Caco-2 (cell line): ENCODE measurements around the gene MACROD2. TPM values are rescaled to one million over a fixed set of nuclear protein-coding genes. Genes with fewer than 3 reads are reported as not detected.

Experiments
- BruUV-seq: library from RNA; stranded (reverse); fragments of 400-500 nt; replicated peaks from 2 replicates; lab custom pipeline; 2021; lab: Mats Ljungman, UMichigan
- CTCF ChIA-PET: fragments of 300-600 bp; sonication (Branson Sonifier 250); formaldehyde crosslinking; loops from one replicate; lab custom pipeline; 2022; ENCODE audit warnings: antibody characterized with exemption; lab: Charles Lee
- POLR2A ChIA-PET: fragments of 300-600 bp; sonication (Branson Sonifier 250); formaldehyde crosslinking; loops from one replicate; lab custom pipeline; 2022; ENCODE audit warnings: antibody characterized with exemption; lab: Charles Lee
- DNase-seq, 2 experiments: peaks; one replicate each; pipeline versions ENCODE4 v3.0.0 to v3.0.0-alpha.2; 2020 to 2022
- H3K27me3 ChIP-seq: replicated peaks from 2 replicates; pipeline ENCODE4 v1.6.0; 2011; ENCODE audit warnings: low read length; ENCODE audit not compliant: control insufficient read depth, insufficient read depth
- H3K36me3 ChIP-seq: 2 replicates; pipeline ENCODE4 v1.5.1; 2011; ENCODE audit warnings: low read length; ENCODE audit not compliant: control insufficient read depth, insufficient read depth
- H3K4me1 ChIP-seq: fragments of 250-450 bp; sonication (Bioruptor Pico); 2 replicates; pipeline ENCODE4 v1.5.1; 2020; ENCODE audit warnings: mild to moderate bottlenecking
- H3K4me3 ChIP-seq: 2 replicates; pipeline ENCODE4 v1.5.1; 2011; ENCODE audit warnings: low read depth, mild to moderate bottlenecking, control low read depth, low read length
- H3K9me3 ChIP-seq: fragments of 250-450 bp; sonication (Bioruptor Pico); 2 replicates; pipeline ENCODE4 v1.5.1; 2020; ENCODE audit warnings: mild to moderate bottlenecking, moderate library complexity
- H3K27ac Mint-ChIP-seq: one replicate; pipeline ENCODE4 v1.8.0; 2022; ENCODE audit warnings: mixed read lengths; ENCODE audit not compliant: unreplicated experiment
- H3K27me3 Mint-ChIP-seq: one replicate; pipeline ENCODE4 v1.8.0; 2022; ENCODE audit warnings: mixed read lengths; ENCODE audit not compliant: insufficient read depth, unreplicated experiment
- H3K36me3 Mint-ChIP-seq: one replicate; pipeline ENCODE4 v1.8.0; 2022; ENCODE audit warnings: mild to moderate bottlenecking, mixed read lengths; ENCODE audit not compliant: insufficient read depth, unreplicated experiment
- H3K4me1 Mint-ChIP-seq: one replicate; pipeline ENCODE4 v1.8.0; 2022; ENCODE audit warnings: low read depth, mixed read lengths; ENCODE audit not compliant: unreplicated experiment
- H3K4me3 Mint-ChIP-seq: one replicate; pipeline ENCODE4 v1.8.0; 2022; ENCODE audit warnings: mild to moderate bottlenecking, moderate library complexity, mixed read lengths; ENCODE audit not compliant: unreplicated experiment
- H3K9me3 Mint-ChIP-seq: one replicate; pipeline ENCODE4 v1.8.0; 2022; ENCODE audit warnings: mixed read lengths; ENCODE audit not compliant: unreplicated experiment
- CTCF ChIP-seq, 2 experiments: fragments of 200-600 bp in 1 of 2; IDR thresholded peaks; 1 replicate in 1 of 2; 2 replicates in 1 of 2; pipeline versions ENCODE4 v1.5.1 to v1.8.0; 2011 to 2022; ENCODE audit warnings: antibody characterized with exemption in 1 of 2, control low read depth in 1 of 2, inconsistent platforms in 1 of 2, low read depth in 1 of 2, low read length in 1 of 2, mild to moderate bottlenecking in 1 of 2, moderate library complexity in 1 of 2; ENCODE audit not compliant: insufficient read depth in 1 of 2, severe bottlenecking in 1 of 2, unreplicated experiment in 1 of 2
- intact Hi-C: fragments of 100-400 bp; cut with micrococcal nuclease; formaldehyde crosslinking; loops from one replicate; pipeline ENCODE4 v1.10.0; 2022; ENCODE audit not compliant: unreplicated experiment
- total RNA-seq: library from RNA; stranded (reverse); gene quantifications from 2 replicates; pipeline ENCODE4 v1.2.3, GENCODE V29; 2022

The MACROD2 gene
- total RNA-seq, 1 experiment from 2014 or later, result 6.4 TPM

- no peaks in the 10 kb centered on the region for H3K27me3 Mint-ChIP-seq
- H3K4me3 Mint-ChIP-seq, result peak overlapping the region; percentile 28
- no TSS peak for BruUV-seq
- H3K4me3 ChIP-seq, result no peak overlapping the region
- POLR2A ChIA-PET, result no interaction called here
- H3K27me3 ChIP-seq, result no peaks in the 10 kb centered on the region
- H3K27ac Mint-ChIP-seq, result peak overlapping the region; percentile 58
- H3K4me1 Mint-ChIP-seq, result peaks cover 48% of the 10 kb centered on the region
- no peaks in the 10 kb centered on the region for H3K36me3 ChIP-seq
- H3K9me3 ChIP-seq, result no peaks in the 10 kb centered on the region
- CTCF ChIA-PET, result no interaction called here
- DNase-seq, result no peak
- peaks cover 7% of the 10 kb centered on the region for H3K36me3 Mint-ChIP-seq
- no peak for TF ChIP-seq CTCF (IDR thresholded peaks at IDR 0.05; ENCODE audit: insufficient read depth in 1 of 2, low read depth in 1 of 2, low read length in 1 of 2, severe bottlenecking in 1 of 2, unreplicated experiment in 1 of 2)
- H3K4me1 ChIP-seq, result peaks cover 59% of the 10 kb centered on the region
- intact Hi-C loops, result loop anchor here (5.0 kb wide), 1 partner anchor 509 kb away; no protein-coding TSS in a partner anchor
- peaks cover 28% of the 10 kb centered on the region for H3K9me3 Mint-ChIP-seq
Measured at GRCh38 chr20:15496501-15497039, 1501.3 kb downstream of the MACROD2 start.

GRCh38 chr20:15498926-15499325, 1503.6 kb downstream of the MACROD2 start:
- TF ChIP-seq CTCF (IDR thresholded peaks at IDR 0.05; ENCODE audit: insufficient read depth in 1 of 2, low read depth in 1 of 2, low read length in 1 of 2, severe bottlenecking in 1 of 2, unreplicated experiment in 1 of 2), result no peak
- POLR2A ChIA-PET, result interaction anchor here (0.6 to 1.2 kb wide), 2 partner anchors 11 to 201 kb away, joined by 4 to 6 read pairs; no protein-coding TSS in a partner anchor
- peaks cover 55% of the 10 kb centered on the region for H3K4me1 Mint-ChIP-seq
- DNase-seq, result peak; percentile 76 to 81
- no peaks in the 10 kb centered on the region for H3K27me3 Mint-ChIP-seq
- no TSS peak for BruUV-seq
- peaks cover 47% of the 10 kb centered on the region for H3K9me3 Mint-ChIP-seq
- no peaks in the 10 kb centered on the region for H3K9me3 ChIP-seq
- intact Hi-C loops, result loop anchor here (1.0 to 5.0 kb wide), 5 partner anchors 12 to 1356 kb away; partner anchors contain the start of gene FLRT3
- H3K27ac Mint-ChIP-seq, result peak overlapping the region; percentile 58
- H3K36me3 Mint-ChIP-seq, result peaks cover 11% of the 10 kb centered on the region
- H3K4me3 Mint-ChIP-seq, result peak overlapping the region; percentile 51
- no peaks in the 10 kb centered on the region for H3K27me3 ChIP-seq
- H3K4me1 ChIP-seq, result peaks cover 59% of the 10 kb centered on the region
- no peaks in the 10 kb centered on the region for H3K36me3 ChIP-seq
- CTCF ChIA-PET, result interaction anchor here (1.5 kb wide), 1 partner anchor 155 kb away, joined by 9 read pairs; no protein-coding TSS in a partner anchor
- H3K4me3 ChIP-seq, result no peak overlapping the region

GRCh38 chr20:15506311-15506710, 1511.0 kb downstream of the MACROD2 start:
- H3K9me3 ChIP-seq, result no peaks in the 10 kb centered on the region
- no peaks in the 10 kb centered on the region for H3K36me3 ChIP-seq
- no TSS peak for BruUV-seq
- ChIA-PET CTCF (no interaction called here), POLR2A (no interaction called here)
- no peak overlapping the region for H3K4me3 ChIP-seq
- no peak for DNase-seq
- Mint-ChIP-seq H3K27ac (no peak overlapping the region), H3K27me3 (no peaks in the 10 kb centered on the region), H3K4me1 (peaks cover 7% of the 10 kb centered on the region), H3K4me3 (no peak overlapping the region), H3K36me3 (peaks cover 5% of the 10 kb centered on the region), H3K9me3 (peaks cover 27% of the 10 kb centered on the region)
- TF ChIP-seq CTCF (IDR thresholded peaks at IDR 0.05; ENCODE audit: insufficient read depth in 1 of 2, low read depth in 1 of 2, low read length in 1 of 2, severe bottlenecking in 1 of 2, unreplicated experiment in 1 of 2), result no peak
- intact Hi-C loops, result no loop called here
- H3K27me3 ChIP-seq, result no peaks in the 10 kb centered on the region
- peaks cover under 1% of the 10 kb centered on the region; the same call in 1 of the 2 replicates for H3K4me1 ChIP-seq
